Spleen (tissue), 13 donors: ENCODE results near the gene TCEAL1. TPM values are rescaled to one million over a fixed set of nuclear protein-coding genes. Genes with fewer than 3 reads are reported as not detected.

Source experiments
- DNase-seq: peaks from one replicate; pipeline ENCODE4 v3.0.0-alpha.2; 2020
- H3K27ac ChIP-seq, 8 donors: fragments of 200-600 bp; sonication (generic) in 7 of 8; 1 replicate in 4 of 8; 2 replicates in 4 of 8; pipeline versions ENCODE4 v1.5.0 to v1.8.0; 2016 to 2021; ENCODE audit warnings: inconsistent platforms in 4 of 8, mild to moderate bottlenecking in 4 of 8, moderate library complexity in 1 of 8
- H3K27me3 ChIP-seq, 7 donors: fragments of 200-600 bp; sonication (generic) in 6 of 7; replicated peaks in 1 of 7; 1 replicate in 4 of 7; 2 replicates in 3 of 7; pipeline versions ENCODE4 v1.5.0 to v1.8.0; 2016 to 2021; ENCODE audit warnings: inconsistent platforms in 3 of 7, mild to moderate bottlenecking in 1 of 7
- H3K36me3 ChIP-seq, 6 donors: fragments of 200-600 bp; sonication (generic) in 5 of 6; 1 replicate in 4 of 6; 2 replicates in 2 of 6; pipeline versions ENCODE4 v1.5.0 to v1.8.0; 2016 to 2021; ENCODE audit warnings: inconsistent platforms in 2 of 6
- H3K4me1 ChIP-seq, 6 donors: fragments of 200-600 bp; sonication (generic) in 5 of 6; 1 replicate in 3 of 6; 2 replicates in 3 of 6; pipeline versions ENCODE4 v1.5.0 to v1.8.0; 2016 to 2021; ENCODE audit warnings: inconsistent platforms in 3 of 6
- H3K4me3 ChIP-seq, 8 donors: fragments of 200-600 bp; sonication (generic) in 7 of 8; 1 replicate in 4 of 8; 2 replicates in 4 of 8; pipeline versions ENCODE4 v1.5.0 to v1.8.0; 2016 to 2021; ENCODE audit warnings: inconsistent platforms in 4 of 8, mild to moderate bottlenecking in 4 of 8, moderate library complexity in 2 of 8
- H3K9me3 ChIP-seq, 8 donors: fragments of 200-600 bp; sonication (generic) in 7 of 8; 1 replicate in 4 of 8; 2 replicates in 4 of 8; pipeline versions ENCODE4 v1.5.0 to v1.8.0; 2016 to 2021; ENCODE audit warnings: inconsistent platforms in 4 of 8
- CTCF ChIP-seq, 11 experiments: fragments of 200-600 bp in 7 of 11; fragments of 450-650 bp in 4 of 11; sonication (generic) in 4 of 11; IDR thresholded peaks in 8 of 11; conservative IDR thresholded peaks in 3 of 11; 1 replicate in 7 of 11; 2 replicates in 4 of 11; pipeline versions ENCODE4 v1.4.0 to v1.8.0; 2016 to 2021; ENCODE audit warnings: antibody characterized with exemption in 11 of 11, inconsistent platforms in 4 of 11, mild to moderate bottlenecking in 1 of 11
- POLR2A ChIP-seq, 3 donors: fragments of 450-650 bp; IDR thresholded peaks; one replicate each; pipeline ENCODE4 v1.5.1; 2017; ENCODE audit warnings: antibody characterized with exemption in 3 of 3, mild to moderate bottlenecking in 1 of 3
- POLR2AphosphoS5 ChIP-seq, 3 donors: sonication (generic); formaldehyde crosslinking; IDR thresholded peaks; one replicate each; pipeline ENCODE4 v1.5.1; 2017; ENCODE audit warnings: antibody characterized with exemption in 3 of 3
- WGBS, 5 donors: extraction: QIAGEN DNeasy Blood & Tissue Kit in 3 of 5; methylation state at CpG; one replicate each; pipeline versions ENCODE4 v1.1.5 to v1.1.7; 2013 to 2018; 5-methylcytosine and 5-hydroxymethylcytosine counted together
- intact Hi-C: fragments of 100-400 bp; cut with DNase I; formaldehyde crosslinking; loops from one replicate; pipeline ENCODE4 v1.15.0; 2023; ENCODE audit warnings: low total_unique reads
- long read RNA-seq, 2 donors: transcript quantifications; one replicate each; lab custom pipeline, GENCODE V29; 2026
- polyA plus RNA-seq, 3 donors: library from polyadenylated mRNA; stranded (reverse); fragments of 200-250 nt; gene quantifications; one replicate each; pipeline ENCODE4 v1.2.1, GENCODE V29; 2013
- total RNA-seq, 7 donors: library from RNA; depleted of rRNA in 3 of 7; stranded (reverse); fragments of >200 nt in 3 of 7; fragmentation: NEBNext Ultra II Directional in 4 of 7; extraction: Animal tissue kit (Norgen Biotek cat#: 25700) in 4 of 7; gene quantifications; one replicate each; pipeline versions ENCODE4 v1.1.0 to v1.2.1, GENCODE V29; 2016 to 2021
- donor health status: healthy with polysubstance abuse.
- donor health status: DM: no; HTN: no; CAD: no; lungs with moderate emphysema.
- donor health status: DM: no; HTN: no; CAD: no.
- donor health status: Bipolar disorder and iron deficiency.
- donor health status: healthy.
- donor health status: DM: no; HTN: no; CAD: no.
- donor health status: DM: yes; HTN: yes; CAD: no.

TCEAL1 gene, protein sequence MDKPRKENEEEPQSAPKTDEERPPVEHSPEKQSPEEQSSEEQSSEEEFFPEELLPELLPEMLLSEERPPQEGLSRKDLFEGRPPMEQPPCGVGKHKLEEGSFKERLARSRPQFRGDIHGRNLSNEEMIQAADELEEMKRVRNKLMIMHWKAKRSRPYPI
- 10 to 100 TPM; 14.8 to 71.5 (median 30.5) TPM for total RNA-seq
- 10 to 100 TPM; 27.9 to 44.1 (median 29.1) TPM for polyA plus RNA-seq
- long read RNA-seq, donor 1, transcript TCEAL1-201 (3 exons, 1,164 nt): major isoform, 5 of 13 reads
- long read RNA-seq, donor 1, partial matches to known transcripts: 5 of 13 reads
- long read RNA-seq, donor 1, other reads (novel, unspliced or antisense): 0 of 13 reads
- long read RNA-seq, donor 2, transcript TCEAL1-201 (3 exons, 1,164 nt): major isoform, 7 of 8 reads
- long read RNA-seq, donor 2, partial matches to known transcripts: 0 of 8 reads
- long read RNA-seq, donor 2, other reads (novel, unspliced or antisense): 0 of 8 reads

GRCh38 chrX:103628386-103629317 is at the start of gene TCEAL1:
TSS of gene TCEAL1 (plus strand) at chrX:103628975. CDS start at chrX:103629917, 942 bp downstream.
- Histone ChIP-seq H3K27me3 (peaks cover 0 to 8% (median 0%) of the 10 kb centered on the region in 7 donors), H3K36me3 (no peaks in the 10 kb centered on the region), H3K4me1 (peaks cover 0 to 19% (median 6%) of the 10 kb centered on the region in 6 donors), H3K9me3 (no peaks in the 10 kb centered on the region), H3K4me3 (peak within 1 kb of the TSS; percentile 50 to 72 (median 56)), H3K27ac (peak within 1 kb of the TSS; percentile 75 to 88 (median 85))
- peak; percentile 86 for DNase-seq
- 2 to 29% (median 3%) methylated on average over 24 to 32 of the region's 32 CpGs for WGBS, 5 donors
- TF ChIP-seq POLR2A (IDR thresholded peaks at IDR 0.05): no peak
- TF ChIP-seq POLR2AphosphoS5 (IDR thresholded peaks at IDR 0.05): peak in 2 of 3 donors; percentile 53 to 62
- peak in 2 of 11 experiments; percentile 6 to 23 for TF ChIP-seq CTCF (IDR thresholded peaks at IDR 0.05 in 8 of 11, conservative IDR thresholded peaks at IDR 0.05 in 3 of 11)
- intact Hi-C loops: no loop called here

GRCh38 chrX:103584596-103584995 is 44.2 kb upstream of the TCEAL1 start:
- Histone ChIP-seq H3K9me3 (peaks cover 0 to 12% (median 0%) of the 10 kb centered on the region in 8 donors), H3K27me3 (no peaks in the 10 kb centered on the region), H3K4me1 (peaks cover 0 to 15% (median 0%) of the 10 kb centered on the region in 6 donors), H3K4me3 (peak overlapping the region in 1 of 8 donors; percentile 64), H3K36me3 (no peaks in the 10 kb centered on the region), H3K27ac (peak overlapping the region in 4 of 8 donors; percentile 71 to 83 (median 81))
- TF ChIP-seq POLR2AphosphoS5 (IDR thresholded peaks at IDR 0.05) (no peak), CTCF (IDR thresholded peaks at IDR 0.05 in 8 of 11, conservative IDR thresholded peaks at IDR 0.05 in 3 of 11) (no peak), POLR2A (IDR thresholded peaks at IDR 0.05) (no peak)
- intact Hi-C loops: no loop called here
- WGBS, 5 donors: 69 to 91% (median 71%) methylated on average over 3 of the region's 3 CpGs
- no peak for DNase-seq

DNA sequence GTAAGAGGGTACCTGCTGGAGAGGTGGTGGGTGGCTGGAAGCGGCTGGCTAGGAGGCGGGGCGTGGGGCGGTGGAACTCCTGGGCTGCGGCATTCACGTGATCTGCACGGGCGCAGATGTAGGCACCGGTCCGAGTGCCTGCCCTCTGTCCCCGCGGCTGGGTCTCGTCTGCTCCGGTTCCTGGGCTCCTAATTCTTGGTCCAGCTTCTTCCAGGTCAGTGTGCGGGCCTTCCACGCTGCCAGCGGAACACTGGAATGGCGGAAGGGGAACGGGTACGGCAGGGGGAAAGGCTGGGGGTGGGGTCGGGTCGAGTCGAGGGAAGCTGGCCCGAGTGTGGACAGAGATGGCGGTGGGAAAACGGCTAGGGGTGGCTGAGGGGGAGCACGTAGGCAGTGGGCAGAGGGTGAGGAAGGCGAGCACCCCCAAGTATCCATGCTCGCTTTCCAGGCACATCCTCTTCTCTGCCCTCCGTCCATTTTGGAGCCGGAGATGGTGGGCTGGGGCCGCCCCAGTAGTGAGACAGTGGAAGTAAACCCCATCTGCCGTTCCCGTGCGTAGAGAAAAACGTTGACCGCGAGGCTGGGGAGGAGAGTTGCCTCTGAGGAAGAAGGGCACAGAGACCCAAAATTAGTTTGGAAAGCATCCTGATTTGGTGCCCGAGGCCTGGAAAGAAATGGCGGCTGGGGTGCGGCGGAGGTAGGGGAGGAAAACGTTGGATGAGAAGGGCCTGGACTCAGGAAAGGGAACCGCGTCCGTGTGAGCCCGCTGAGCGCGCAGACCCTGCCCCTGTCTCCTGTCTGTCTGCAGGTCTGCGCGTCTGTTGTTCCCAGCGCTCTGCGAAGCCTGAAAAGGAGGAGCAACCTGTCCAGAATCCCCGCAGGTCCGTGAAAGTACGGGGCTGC is 43.1 kb upstream of the TCEAL1 start, which contains the start of gene TCEAL4:
Gene TCEAL4, plus strand, starts transcription at position 105 of the 903 bp plus-strand sequence. CDS start 1,161 bp downstream, outside the sequence.
- TF ChIP-seq POLR2A (IDR thresholded peaks at IDR 0.05): no peak
- peak; percentile 65 to 79 (median 77) for TF ChIP-seq POLR2AphosphoS5 (IDR thresholded peaks at IDR 0.05)
- Histone ChIP-seq H3K9me3 (peaks cover 0 to 12% (median 0%) of the 10 kb centered on the region in 8 donors), H3K4me1 (peaks cover 0 to 15% (median 0%) of the 10 kb centered on the region in 6 donors), H3K4me3 (peak within 1 kb of the TSS; percentile 34 to 79 (median 46)), H3K36me3 (no peaks in the 10 kb centered on the region), H3K27ac (peak within 1 kb of the TSS; percentile 24 to 85 (median 79)), H3K27me3 (no peaks in the 10 kb centered on the region)
- DNase-seq: peak; percentile 85
- intact Hi-C loops: no loop called here
- 1 to 34% (median 9%) methylated on average over 32 to 56 of the region's 56 CpGs for WGBS, 5 donors
